Fibroblast of mammary gland (primary cell): Measurements from ENCODE around the gene LRWD1.

ENCODE experiments used
- DNase-seq: peaks from one replicate; pipeline ENCODE4 v3.0.0-alpha.2; 2010; ENCODE audit warnings: low read depth
- H3K4me3 ChIP-seq: 2 replicates; pipeline ENCODE4 v1.5.1; 2011; ENCODE audit warnings: low read depth, mild to moderate bottlenecking, low read length, moderate library complexity; ENCODE audit not compliant: control insufficient read depth
- CTCF ChIP-seq: conservative IDR thresholded peaks from 2 replicates; pipeline ENCODE4 v1.5.1; 2011; ENCODE audit warnings: low read depth, low read length, inconsistent platforms; ENCODE audit not compliant: control insufficient read depth, insufficient read depth

The LRWD1 gene

GRCh38 chr7:102424129-102424551 is 40.6 kb upstream of the LRWD1 start:
- DNase-seq = no peak
- no peak overlapping the region for H3K4me3 ChIP-seq
- TF ChIP-seq CTCF = no peak

GRCh38 chr7:102424787-102425218 is 40.0 kb upstream of the LRWD1 start:
- H3K4me3 ChIP-seq = no peak overlapping the region
- DNase-seq = no peak
- no peak for TF ChIP-seq CTCF

GRCh38 chr7:102425639-102426267 is 39.0 kb upstream of the LRWD1 start:
- no peak for TF ChIP-seq CTCF
- H3K4me3 ChIP-seq = no peak overlapping the region
- no peak for DNase-seq

GRCh38 chr7:102426268-102427018 is 38.3 kb upstream of the LRWD1 start:
- DNase-seq = no peak
- no peak for TF ChIP-seq CTCF
- no peak overlapping the region for H3K4me3 ChIP-seq

- TF ChIP-seq CTCF = no peak
- no peak overlapping the region for H3K4me3 ChIP-seq
- no peak for DNase-seq
These were observed 37.8 kb upstream of the LRWD1 start for GRCh38 chr7:102427019-102427405.

GRCh38 chr7:102429141-102429899 is 35.5 kb upstream of the LRWD1 start:
- H3K4me3 ChIP-seq = no peak overlapping the region
- no peak for DNase-seq
- no peak for TF ChIP-seq CTCF
